ENCODE measurements around the gene GIMAP8. TPM values are rescaled to one million over a fixed set of nuclear protein-coding genes. Genes with fewer than 3 reads are reported as not detected.
A peak's percentile ranks its signal among the peaks of the same experiment; 100 is the strongest.

Gene GIMAP8
- total RNA-seq, 1 donor from 2014 or later: 11.0 TPM

DNA sequence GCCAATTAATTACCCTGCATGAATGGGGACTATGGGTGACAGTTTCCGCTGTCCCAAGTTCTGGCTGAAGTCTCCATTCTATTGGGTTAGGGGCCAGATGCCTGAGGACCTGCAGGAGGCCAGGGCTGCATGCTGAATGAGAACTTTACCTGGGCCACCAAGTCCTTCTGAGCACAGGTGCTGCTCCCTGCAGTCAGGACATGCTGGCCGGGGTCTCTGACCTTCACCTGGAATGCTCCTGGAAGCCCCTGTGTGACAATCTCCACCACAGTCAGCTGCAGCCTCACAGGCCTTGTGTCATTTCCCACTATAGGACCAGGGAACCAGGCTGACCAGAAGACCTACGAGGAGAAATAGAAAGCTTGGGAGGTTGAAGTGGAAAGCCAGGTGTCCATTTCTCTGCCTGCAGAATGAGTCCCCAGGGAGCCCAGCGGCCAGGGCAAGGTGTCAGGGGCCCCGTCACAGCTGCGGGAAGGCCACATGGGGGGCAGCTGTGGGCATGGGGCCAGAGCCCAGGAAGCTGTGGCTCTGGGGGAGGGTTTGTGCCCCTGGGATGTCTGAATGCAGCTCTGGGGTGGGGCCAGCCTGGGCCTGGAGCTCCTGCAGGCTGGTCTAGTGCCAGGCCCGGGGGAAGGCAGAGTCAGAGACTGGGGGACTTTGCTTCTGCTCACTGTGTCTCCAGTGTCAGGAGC lies 5.6 kb upstream of the GIMAP8 start:
- Histone ChIP-seq H3K4me3 (no peak overlapping the region), H3K36me3 (no peaks in the 10 kb centered on the region), H3K27me3 (ENCODE audit: low read depth) (no peaks in the 10 kb centered on the region), H3K27ac (replicated peaks) (no peak overlapping the region), H3K9me3 (replicated peaks) (peaks cover 24% of the 10 kb centered on the region), H3K4me1 (peaks cover 27% of the 10 kb centered on the region)
- no peak for TF ChIP-seq CTCF (IDR thresholded peaks at IDR 0.05; ENCODE audit: borderline replicate concordance)
- intact Hi-C loops (cut with micrococcal nuclease): no loop called here
- DNase-seq: no peak

GRCh38 chr7:150446288-150446938 lies 4.0 kb upstream of the GIMAP8 start:
- Histone ChIP-seq H3K27ac (replicated peaks) (no peak overlapping the region), H3K4me3 (no peak overlapping the region), H3K4me1 (peaks cover 38% of the 10 kb centered on the region), H3K36me3 (no peaks in the 10 kb centered on the region), H3K27me3 (ENCODE audit: low read depth) (no peaks in the 10 kb centered on the region), H3K9me3 (replicated peaks) (peaks cover 14% of the 10 kb centered on the region)
- DNase-seq: no peak
- no peak for TF ChIP-seq CTCF (IDR thresholded peaks at IDR 0.05; ENCODE audit: borderline replicate concordance)
- intact Hi-C loops (cut with micrococcal nuclease): no loop called here

DNA sequence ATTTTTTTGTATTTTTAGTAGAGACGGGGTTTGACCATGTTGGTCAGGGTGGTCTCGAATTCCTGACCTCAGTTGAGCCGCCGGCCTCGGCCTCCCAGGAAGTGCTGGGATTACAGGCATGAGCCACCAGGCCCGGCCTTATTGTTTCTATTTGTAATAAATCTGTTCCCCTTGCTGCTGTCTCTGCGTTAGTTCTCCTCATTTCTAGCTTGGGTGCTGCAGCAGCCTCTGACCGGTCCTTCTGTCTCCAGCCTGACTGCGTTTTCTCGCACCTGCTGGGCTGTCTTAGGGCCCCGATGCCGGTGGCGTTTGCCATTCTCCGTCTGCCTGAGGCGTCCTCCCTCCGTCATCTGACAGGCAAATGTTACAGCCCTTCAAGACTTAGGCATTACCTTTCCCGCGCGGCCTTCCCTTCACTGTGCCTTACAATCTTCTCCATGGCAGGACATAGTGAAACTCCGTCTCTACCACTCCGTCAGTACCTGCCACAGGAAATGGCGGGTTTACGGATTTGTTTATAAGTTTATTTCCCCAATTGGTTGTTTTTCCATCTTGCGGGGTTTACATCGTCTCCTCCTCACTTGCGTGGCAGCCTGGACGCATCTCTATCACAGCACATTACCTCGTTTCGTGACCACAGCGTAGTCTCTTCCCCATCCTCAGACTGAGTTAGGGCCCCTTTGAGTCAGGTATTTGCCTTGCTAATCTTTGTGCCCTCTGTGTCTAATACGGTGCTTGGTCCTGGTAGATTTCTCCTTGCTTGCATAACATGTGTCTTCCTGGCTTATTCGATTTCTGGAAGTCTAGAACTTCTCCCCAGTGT lies 2.3 kb upstream of the GIMAP8 start:
- Histone ChIP-seq H3K27me3 (ENCODE audit: low read depth) (no peaks in the 10 kb centered on the region), H3K4me3 (no peak overlapping the region), H3K4me1 (peaks cover 53% of the 10 kb centered on the region), H3K9me3 (replicated peaks) (no peaks in the 10 kb centered on the region), H3K27ac (replicated peaks) (peak overlapping the region; percentile 46), H3K36me3 (no peaks in the 10 kb centered on the region)
- intact Hi-C loops (cut with micrococcal nuclease): loop anchor here (2.0 kb wide), 1 partner anchor 309 kb away; no protein-coding TSS in a partner anchor
- no peak for TF ChIP-seq CTCF (IDR thresholded peaks at IDR 0.05; ENCODE audit: borderline replicate concordance)
- DNase-seq: no peak

GRCh38 chr7:150448789-150449147 lies 1.7 kb upstream of the GIMAP8 start:
- peak overlapping the region; percentile 92 for H3K27ac ChIP-seq (replicated peaks)
- TF ChIP-seq CTCF (IDR thresholded peaks at IDR 0.05; ENCODE audit: borderline replicate concordance): peak; percentile 95
- peak overlapping the region; percentile 70 for H3K4me3 ChIP-seq

GRCh38 chr7:150449206-150449952 lies 1.1 kb upstream of the GIMAP8 start:
- no peak for DNase-seq
- Histone ChIP-seq H3K36me3 (no peaks in the 10 kb centered on the region), H3K4me1 (peaks cover 61% of the 10 kb centered on the region), H3K27me3 (ENCODE audit: low read depth) (no peaks in the 10 kb centered on the region), H3K27ac (replicated peaks) (peak overlapping the region; percentile 92), H3K9me3 (replicated peaks) (no peaks in the 10 kb centered on the region), H3K4me3 (peak overlapping the region; percentile 70)
- intact Hi-C loops (cut with micrococcal nuclease): loop anchor here (2.0 kb wide), 1 partner anchor 307 kb away; no protein-coding TSS in a partner anchor
- TF ChIP-seq CTCF (IDR thresholded peaks at IDR 0.05; ENCODE audit: borderline replicate concordance): no peak

More at GRCh38 chr7:150448789-150449147, 1.7 kb upstream of the GIMAP8 start:
- Histone ChIP-seq H3K4me1 (peaks cover 55% of the 10 kb centered on the region), H3K9me3 (replicated peaks) (no peaks in the 10 kb centered on the region), H3K36me3 (no peaks in the 10 kb centered on the region), H3K27me3 (ENCODE audit: low read depth) (no peaks in the 10 kb centered on the region)
- peak; percentile 80 for DNase-seq
- intact Hi-C loops (cut with micrococcal nuclease): loop anchor here (2.0 kb wide), 1 partner anchor 308 kb away; no protein-coding TSS in a partner anchor
